Cardiac atrium fibroblast (primary cell): ENCODE data around the gene IQCE. TPM values are rescaled to one million over a fixed set of nuclear protein-coding genes. Genes with fewer than 3 reads are reported as not detected.

ENCODE experiments used
- total RNA-seq: library from RNA; depleted of rRNA; stranded (reverse); fragments of >200 nt; gene quantifications from 2 replicates; pipeline ENCODE4 v1.2.3, GENCODE V29; 2015

Gene IQCE, protein sequence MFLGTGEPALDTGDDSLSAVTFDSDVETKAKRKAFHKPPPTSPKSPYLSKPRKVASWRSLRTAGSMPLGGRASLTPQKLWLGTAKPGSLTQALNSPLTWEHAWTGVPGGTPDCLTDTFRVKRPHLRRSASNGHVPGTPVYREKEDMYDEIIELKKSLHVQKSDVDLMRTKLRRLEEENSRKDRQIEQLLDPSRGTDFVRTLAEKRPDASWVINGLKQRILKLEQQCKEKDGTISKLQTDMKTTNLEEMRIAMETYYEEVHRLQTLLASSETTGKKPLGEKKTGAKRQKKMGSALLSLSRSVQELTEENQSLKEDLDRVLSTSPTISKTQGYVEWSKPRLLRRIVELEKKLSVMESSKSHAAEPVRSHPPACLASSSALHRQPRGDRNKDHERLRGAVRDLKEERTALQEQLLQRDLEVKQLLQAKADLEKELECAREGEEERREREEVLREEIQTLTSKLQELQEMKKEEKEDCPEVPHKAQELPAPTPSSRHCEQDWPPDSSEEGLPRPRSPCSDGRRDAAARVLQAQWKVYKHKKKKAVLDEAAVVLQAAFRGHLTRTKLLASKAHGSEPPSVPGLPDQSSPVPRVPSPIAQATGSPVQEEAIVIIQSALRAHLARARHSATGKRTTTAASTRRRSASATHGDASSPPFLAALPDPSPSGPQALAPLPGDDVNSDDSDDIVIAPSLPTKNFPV
- total RNA-seq: 6.1 and 7.3 TPM in 2 replicates

DNA sequence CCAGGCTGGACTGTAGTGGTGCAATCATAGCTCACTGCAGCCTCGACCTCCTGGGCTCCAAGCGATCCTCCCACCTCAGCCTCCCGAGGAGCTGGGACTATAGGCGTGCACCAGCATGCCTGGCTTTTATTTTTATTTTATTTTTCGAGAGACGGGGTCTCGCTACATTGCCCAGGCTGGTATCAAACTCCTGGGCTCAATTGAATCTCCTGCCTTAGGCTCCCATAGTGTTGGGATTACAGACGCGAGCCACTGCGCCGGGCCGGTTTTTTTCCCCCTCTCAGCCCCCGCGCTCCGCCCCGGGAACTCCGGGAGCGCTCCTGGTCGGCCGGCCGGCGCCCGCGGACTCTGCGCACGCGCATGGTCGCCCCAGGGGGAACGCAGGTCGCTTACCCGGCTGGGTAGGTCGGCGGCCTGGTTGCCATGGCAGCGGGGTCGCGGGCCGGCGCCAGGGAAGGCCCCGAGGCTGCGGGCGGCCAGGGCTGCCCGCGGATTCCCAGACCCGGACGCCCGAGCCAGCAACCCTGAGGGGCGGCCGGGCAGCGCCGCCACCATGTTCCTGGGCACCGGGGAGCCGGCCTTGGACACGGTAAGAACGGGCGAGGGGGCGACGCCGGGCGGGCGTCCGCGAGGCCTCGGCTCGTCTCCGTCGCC lies at the start of gene IQCE:
TSS of gene IQCE (plus strand) at position 351 of the 654 bp plus-strand sequence. CDS start at position 554, 203 bp downstream.

DNA sequence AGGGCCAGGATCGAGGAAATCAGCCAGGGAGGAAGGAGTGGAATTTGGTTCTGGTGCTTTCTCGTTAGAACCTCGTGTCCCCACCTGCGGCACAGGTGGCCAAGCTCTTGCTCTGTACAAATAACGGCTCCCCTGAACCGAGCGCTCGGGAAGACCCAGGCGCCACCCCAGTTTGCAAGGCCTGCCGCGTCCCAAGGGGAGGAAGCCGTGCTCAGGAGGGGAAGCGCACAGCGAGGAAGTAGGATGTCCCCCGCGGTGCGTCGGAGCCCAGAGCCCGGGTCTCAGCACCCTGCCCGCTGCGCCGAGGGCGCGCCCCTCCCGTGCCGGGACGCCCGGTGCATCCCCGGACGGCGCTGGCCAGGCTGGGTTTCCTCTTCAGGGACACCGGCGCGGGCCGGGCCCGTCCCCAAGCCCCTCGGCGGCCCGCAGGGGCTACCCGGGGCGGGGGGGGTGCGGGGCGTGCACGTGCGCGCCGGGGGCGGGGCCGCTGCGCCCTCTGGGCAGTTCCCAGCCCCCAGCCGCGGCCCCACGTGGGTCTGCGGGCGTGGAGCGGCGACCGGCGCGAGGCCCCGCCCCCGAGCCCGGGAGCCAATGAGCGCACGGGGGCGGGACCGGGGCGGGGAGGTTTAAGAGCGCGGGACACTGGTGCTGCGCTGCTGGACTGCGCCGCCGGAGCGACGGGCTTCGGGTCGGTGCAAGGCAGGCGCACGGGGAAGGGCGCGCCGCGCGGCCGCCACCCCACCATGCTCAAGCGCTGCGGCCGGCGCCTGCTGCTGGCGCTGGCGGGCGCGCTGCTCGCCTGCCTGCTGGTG lies 39.5 kb upstream of the IQCE start, which contains the start of gene LFNG:
TSS of gene LFNG (plus strand) at position 656 of the 812 bp plus-strand sequence. CDS start at position 744, 88 bp downstream.

DNA sequence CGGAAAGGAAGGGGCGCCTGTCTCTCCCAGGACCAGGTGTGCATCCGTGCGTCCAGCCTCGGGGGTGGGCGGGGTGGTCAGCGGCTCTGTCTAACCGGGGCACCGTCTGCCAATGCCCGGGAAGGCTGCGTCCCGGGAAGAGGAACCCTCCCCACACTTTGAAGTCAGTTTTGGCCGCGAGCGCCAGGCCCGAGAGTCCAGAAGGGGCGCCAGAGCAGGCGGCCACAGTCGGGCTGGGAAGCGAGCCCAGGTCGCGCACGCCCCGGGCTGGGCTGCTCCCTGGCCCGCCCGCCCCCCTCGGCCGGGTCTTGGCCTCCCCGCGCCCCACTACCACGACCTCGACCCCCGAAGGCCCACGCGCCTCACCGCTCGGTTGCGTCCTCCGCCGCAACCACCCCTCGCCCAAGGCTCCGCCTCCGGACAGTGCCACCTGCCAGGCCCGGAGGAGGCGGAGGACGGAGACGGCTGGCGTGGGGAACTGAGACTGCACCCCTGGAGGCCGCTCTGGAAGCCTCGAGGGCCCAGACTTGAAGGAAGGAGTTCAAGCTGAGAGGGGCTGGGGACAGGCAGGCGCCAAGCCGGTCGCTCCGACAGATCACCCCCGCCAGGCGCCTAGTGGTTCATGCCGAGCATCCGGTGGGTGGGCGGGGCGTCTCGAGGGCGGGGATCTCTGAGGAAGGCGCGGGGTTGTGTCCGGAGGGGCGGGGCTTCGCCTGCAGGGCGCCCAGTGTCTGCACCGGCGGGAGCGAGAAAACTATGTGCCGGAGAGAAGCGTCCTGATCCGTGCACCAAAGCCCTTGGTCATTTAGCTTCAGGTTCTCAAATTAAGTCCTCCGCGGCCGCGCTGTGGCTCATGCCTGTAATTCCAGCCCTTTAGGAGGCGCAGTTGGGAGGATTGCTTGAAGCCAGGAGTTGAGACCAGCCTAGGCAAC lies 3.4 kb upstream of the IQCE start, which contains the start of gene BRAT1:
TSS of gene BRAT1 (minus strand) at position 404 of the 932 bp plus-strand sequence. CDS start 1,093 bp downstream, outside the sequence.

DNA sequence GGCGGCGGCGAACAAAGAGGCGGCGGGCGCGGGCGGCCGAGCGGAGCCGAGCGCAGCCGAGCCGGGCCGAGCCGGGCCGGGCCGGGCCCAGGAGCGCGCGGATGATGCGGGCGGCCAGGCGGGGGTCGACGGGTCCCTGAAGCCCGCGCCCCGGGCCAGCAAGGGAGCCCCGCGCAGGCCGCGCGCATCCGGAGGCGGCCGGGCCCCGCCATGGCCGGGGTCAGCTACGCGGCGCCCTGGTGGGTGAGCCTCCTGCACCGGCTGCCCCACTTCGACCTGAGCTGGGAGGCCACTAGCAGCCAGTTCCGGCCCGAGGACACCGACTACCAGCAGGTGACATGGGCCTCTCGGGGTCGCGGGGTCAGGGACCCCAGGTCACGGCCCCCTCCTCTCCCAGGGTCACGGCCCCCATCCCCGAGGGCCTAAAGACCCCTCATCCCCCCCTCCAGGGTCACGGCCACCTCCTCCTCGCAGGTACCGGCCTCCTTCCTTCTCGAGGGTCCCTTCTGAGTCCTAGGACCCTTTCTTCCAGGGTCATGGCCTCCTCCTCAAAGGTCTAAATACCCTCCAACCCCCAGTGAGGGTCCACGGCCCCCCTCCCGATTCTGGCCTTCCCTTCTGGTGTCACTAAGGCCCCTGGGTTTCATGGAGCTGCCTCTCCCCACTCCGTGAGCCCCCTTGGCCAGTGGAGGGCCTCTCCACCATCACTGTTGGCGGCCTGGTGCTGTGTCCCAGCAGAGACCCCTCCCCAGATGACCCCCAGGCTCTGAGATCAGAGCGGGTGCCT lies 73.4 kb downstream of the IQCE start, which contains the start of gene TTYH3:
TSS of gene TTYH3 (plus strand) at position 41 of the 787 bp plus-strand sequence. CDS start at position 211, 170 bp downstream.

Other genes with a start within 250 kb of the IQCE start
- 12.3 and 28.4 TPM in 2 replicates for gene SNX8, start 244.5 kb upstream of the IQCE start, total RNA-seq
- gene EIF3B, start 204.2 kb upstream of the IQCE start, total RNA-seq: 145 and 161 TPM in 2 replicates
- gene CHST12, start 155.4 kb upstream of the IQCE start, total RNA-seq: 12.8 and 28.8 TPM in 2 replicates
- not detected in 2 replicates for gene GRIFIN, start 82.6 kb upstream of the IQCE start, total RNA-seq
- gene LFNG, start 39.2 kb upstream of the IQCE start, total RNA-seq: 4.5 and 6.8 TPM in 2 replicates
- gene BRAT1, start 3.5 kb upstream of the IQCE start, total RNA-seq: 28.7 and 32.4 TPM in 2 replicates
- gene TTYH3, start 73.0 kb downstream of the IQCE start, total RNA-seq: 37.9 and 48.1 TPM in 2 replicates
- under 0.01 TPM in 1 of 2 replicates, not detected in the other for gene AMZ1, start 129.2 kb downstream of the IQCE start, total RNA-seq